Progenitor cell of endocrine pancreas (in vitro differentiated cells): Measurements from ENCODE around the gene DPP6. TPM values are rescaled to one million over a fixed set of nuclear protein-coding genes. Genes with fewer than 3 reads are reported as not detected.
A peak's percentile ranks its signal among the peaks of the same experiment; 100 is the strongest.
"Not testable (repeated sequence)": the region's sequence is repeated elsewhere in the genome, so short reads cannot be mapped to it uniquely, and the experiment has no call there.

ENCODE experiments used
- DNase-seq: peaks from one replicate; pipeline ENCODE4 v3.0.0; 2021; ENCODE audit warnings: low spot score; ENCODE audit not compliant: unreplicated experiment
- H3K27ac Mint-ChIP-seq: 2 replicates; pipeline ENCODE4 v1.8.0; 2021; ENCODE audit warnings: mild to moderate bottlenecking, moderate library complexity, mixed read lengths
- H3K27me3 Mint-ChIP-seq: 2 replicates; pipeline ENCODE4 v1.8.0; 2021; ENCODE audit warnings: mixed read lengths
- H3K36me3 Mint-ChIP-seq: 2 replicates; pipeline ENCODE4 v1.8.0; 2022; ENCODE audit warnings: mixed read lengths; ENCODE audit not compliant: insufficient read depth
- H3K4me1 Mint-ChIP-seq: 2 replicates; pipeline ENCODE4 v1.8.0; 2021; ENCODE audit warnings: low read depth, mixed read lengths
- H3K4me3 Mint-ChIP-seq: 2 replicates; pipeline ENCODE4 v1.8.0; 2021; ENCODE audit warnings: low read depth, mild to moderate bottlenecking, moderate library complexity, mixed read lengths
- H3K9me3 Mint-ChIP-seq: 2 replicates; pipeline ENCODE4 v1.8.0; 2021; ENCODE audit warnings: low read depth, mixed read lengths
- total RNA-seq: library from RNA; stranded (reverse); gene quantifications from 2 replicates; pipeline ENCODE4 v1.2.1, GENCODE V29; 2021
- TF ChIP-seq, protein P1 (sequence below): fragments of 200-600 bp; sonication (generic); IDR thresholded peaks from one replicate; pipeline ENCODE4 v1.5.0; 2021; ENCODE audit warnings: antibody characterized with exemption, mild to moderate bottlenecking; ENCODE audit not compliant: unreplicated experiment

Gene DPP6
- total RNA-seq, 1 donor from 2014 or later = 13.4 TPM

- not testable (repeated sequence) for H3K9me3 Mint-ChIP-seq, H3K27ac Mint-ChIP-seq, DNase-seq
Measured at GRCh38 chr7:154087037-154087725, 35.0 kb downstream of the DPP6 start.

DNA sequence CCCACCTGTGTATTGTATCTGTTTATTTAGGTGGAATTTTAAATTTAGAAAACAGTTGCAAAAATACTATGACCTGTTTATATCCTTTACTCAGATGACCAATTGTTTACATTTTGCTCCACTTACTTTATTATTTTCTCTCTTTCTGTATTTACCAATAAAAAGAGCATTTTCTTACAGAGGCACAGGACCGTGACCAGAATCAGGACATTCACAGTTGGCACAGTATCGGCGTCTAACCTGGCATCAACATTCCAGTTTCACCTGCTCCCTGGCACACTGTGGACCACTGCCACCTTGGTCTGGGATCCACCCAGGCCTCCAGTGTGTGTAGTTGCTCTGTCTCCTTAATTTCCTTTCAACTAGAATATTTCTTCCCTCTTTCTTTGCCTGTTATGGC lies 39.9 kb downstream of the DPP6 start:
- DNase-seq, H3K9me3 Mint-ChIP-seq, H3K4me1 Mint-ChIP-seq, H3K27ac Mint-ChIP-seq, H3K27me3 Mint-ChIP-seq, H3K36me3 Mint-ChIP-seq, H3K4me3 Mint-ChIP-seq: not testable (repeated sequence)

More at GRCh38 chr7:154087037-154087725, 35.0 kb downstream of the DPP6 start:
- H3K4me1 Mint-ChIP-seq, H3K4me3 Mint-ChIP-seq, H3K27me3 Mint-ChIP-seq, H3K36me3 Mint-ChIP-seq: not testable (repeated sequence)

GRCh38 chr7:154095201-154095600 lies 43.0 kb downstream of the DPP6 start:
- H3K27me3 Mint-ChIP-seq, H3K4me1 Mint-ChIP-seq, H3K4me3 Mint-ChIP-seq, H3K36me3 Mint-ChIP-seq, DNase-seq, H3K9me3 Mint-ChIP-seq, H3K27ac Mint-ChIP-seq: not testable (repeated sequence)
- TF ChIP-seq, protein P1, sequence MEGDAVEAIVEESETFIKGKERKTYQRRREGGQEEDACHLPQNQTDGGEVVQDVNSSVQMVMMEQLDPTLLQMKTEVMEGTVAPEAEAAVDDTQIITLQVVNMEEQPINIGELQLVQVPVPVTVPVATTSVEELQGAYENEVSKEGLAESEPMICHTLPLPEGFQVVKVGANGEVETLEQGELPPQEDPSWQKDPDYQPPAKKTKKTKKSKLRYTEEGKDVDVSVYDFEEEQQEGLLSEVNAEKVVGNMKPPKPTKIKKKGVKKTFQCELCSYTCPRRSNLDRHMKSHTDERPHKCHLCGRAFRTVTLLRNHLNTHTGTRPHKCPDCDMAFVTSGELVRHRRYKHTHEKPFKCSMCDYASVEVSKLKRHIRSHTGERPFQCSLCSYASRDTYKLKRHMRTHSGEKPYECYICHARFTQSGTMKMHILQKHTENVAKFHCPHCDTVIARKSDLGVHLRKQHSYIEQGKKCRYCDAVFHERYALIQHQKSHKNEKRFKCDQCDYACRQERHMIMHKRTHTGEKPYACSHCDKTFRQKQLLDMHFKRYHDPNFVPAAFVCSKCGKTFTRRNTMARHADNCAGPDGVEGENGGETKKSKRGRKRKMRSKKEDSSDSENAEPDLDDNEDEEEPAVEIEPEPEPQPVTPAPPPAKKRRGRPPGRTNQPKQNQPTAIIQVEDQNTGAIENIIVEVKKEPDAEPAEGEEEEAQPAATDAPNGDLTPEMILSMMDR = peak; percentile 10

- H3K4me3 Mint-ChIP-seq, DNase-seq, H3K9me3 Mint-ChIP-seq, H3K27me3 Mint-ChIP-seq, H3K36me3 Mint-ChIP-seq, H3K27ac Mint-ChIP-seq, H3K4me1 Mint-ChIP-seq: not testable (repeated sequence)
Measured at GRCh38 chr7:154105063-154105462, 52.9 kb downstream of the DPP6 start.

GRCh38 chr7:154109615-154110014 lies 57.4 kb downstream of the DPP6 start:
- H3K27ac Mint-ChIP-seq, DNase-seq, H3K4me1 Mint-ChIP-seq, H3K9me3 Mint-ChIP-seq, H3K36me3 Mint-ChIP-seq, H3K4me3 Mint-ChIP-seq, H3K27me3 Mint-ChIP-seq: not testable (repeated sequence)

GRCh38 chr7:154113732-154114351 lies 61.6 kb downstream of the DPP6 start:
- H3K4me1 Mint-ChIP-seq, H3K4me3 Mint-ChIP-seq, H3K36me3 Mint-ChIP-seq, DNase-seq, H3K27me3 Mint-ChIP-seq, H3K9me3 Mint-ChIP-seq, H3K27ac Mint-ChIP-seq: not testable (repeated sequence)

DNA sequence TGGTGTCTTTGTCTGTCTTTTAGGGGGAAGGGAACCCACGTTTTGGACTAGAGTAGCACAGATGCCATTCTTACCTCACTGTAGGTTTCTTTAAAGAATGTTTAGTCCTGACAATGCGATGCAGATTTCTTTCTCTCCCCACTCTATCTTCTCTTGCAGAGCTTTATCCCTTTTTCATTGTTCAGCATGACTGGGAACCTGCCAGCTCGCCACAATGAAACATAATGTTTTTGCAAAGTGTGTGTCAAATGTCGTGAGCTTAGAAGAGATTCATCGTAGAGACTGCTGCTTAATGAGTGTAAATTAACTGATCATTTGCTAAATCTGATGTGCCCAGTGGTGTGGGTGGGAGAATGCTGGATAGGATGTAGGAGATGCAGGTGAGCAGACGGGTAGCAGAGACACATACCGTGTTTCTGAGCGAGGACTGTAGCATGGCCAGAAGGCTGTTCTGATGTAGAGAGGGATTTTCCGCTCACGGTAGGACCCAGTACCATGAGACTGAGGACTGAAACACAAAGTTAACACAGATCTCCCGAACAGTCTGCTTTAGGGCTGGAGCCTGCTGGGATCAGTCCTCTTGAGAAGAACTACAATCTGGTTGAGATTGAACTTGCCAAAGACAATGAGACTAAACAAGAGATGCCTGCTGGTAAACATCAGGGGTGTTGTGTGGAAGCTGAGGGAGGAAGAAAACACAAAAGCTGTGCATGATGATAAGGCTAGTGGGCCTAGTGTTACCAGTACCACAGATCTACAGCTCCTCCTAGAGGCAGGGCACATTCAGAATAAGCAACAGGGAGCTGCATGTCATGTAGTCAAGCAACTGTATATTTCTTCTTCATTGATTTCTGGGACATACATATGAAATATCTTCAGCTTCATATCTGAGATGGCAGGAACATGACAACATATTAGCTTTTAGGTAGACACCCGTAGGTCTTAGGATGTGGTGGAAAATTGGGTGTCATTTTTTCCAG lies 65.5 kb downstream of the DPP6 start:
- not testable (repeated sequence) for H3K4me3 Mint-ChIP-seq, DNase-seq, H3K27me3 Mint-ChIP-seq, H3K36me3 Mint-ChIP-seq, H3K4me1 Mint-ChIP-seq, H3K9me3 Mint-ChIP-seq, H3K27ac Mint-ChIP-seq

- not testable (repeated sequence) for H3K4me3 Mint-ChIP-seq, DNase-seq, H3K36me3 Mint-ChIP-seq, H3K27ac Mint-ChIP-seq, H3K9me3 Mint-ChIP-seq, H3K27me3 Mint-ChIP-seq, H3K4me1 Mint-ChIP-seq
Measured at GRCh38 chr7:154120825-154121224, 68.6 kb downstream of the DPP6 start.

DNA sequence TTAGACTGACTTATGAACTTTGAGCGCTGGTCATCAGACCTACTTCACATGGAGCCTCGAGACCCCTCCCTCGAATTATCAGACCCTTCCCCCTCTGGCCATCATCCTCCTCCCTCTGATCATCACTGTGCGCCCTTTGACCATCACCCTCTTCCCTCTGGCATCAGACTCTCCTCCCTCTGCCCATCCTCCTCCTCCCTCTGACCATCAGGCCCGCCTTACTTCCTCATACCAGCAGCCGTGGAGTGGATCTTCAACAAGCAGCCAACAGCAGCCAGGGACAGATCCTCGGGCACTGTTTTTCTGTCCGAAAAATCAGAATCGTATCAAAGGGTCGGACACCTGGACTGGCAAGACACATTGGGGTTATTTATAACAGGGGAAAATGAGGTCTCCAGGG lies 70.5 kb downstream of the DPP6 start:
- not testable (repeated sequence) for H3K27ac Mint-ChIP-seq, H3K36me3 Mint-ChIP-seq, H3K4me1 Mint-ChIP-seq, DNase-seq, H3K27me3 Mint-ChIP-seq, H3K4me3 Mint-ChIP-seq, H3K9me3 Mint-ChIP-seq

DNA sequence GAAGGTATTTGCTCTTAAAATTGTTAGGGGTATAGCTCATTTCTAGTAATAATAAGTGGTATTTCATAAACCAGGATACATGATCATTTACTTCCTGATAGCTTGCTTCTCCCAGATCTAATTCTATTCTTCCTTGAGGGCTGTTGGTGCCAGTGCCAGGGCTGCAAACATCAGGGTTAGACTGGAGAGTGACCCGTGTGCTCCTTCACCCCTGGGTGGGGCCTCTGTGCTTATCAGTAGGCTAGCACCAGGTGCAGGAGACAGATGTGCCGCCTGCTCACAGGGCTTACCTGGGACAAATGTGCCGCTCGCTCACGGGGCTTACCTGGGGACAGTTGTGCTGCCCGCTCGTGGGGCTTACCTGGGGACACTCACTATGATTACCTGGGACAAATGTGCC lies 71.2 kb downstream of the DPP6 start:
- H3K4me1 Mint-ChIP-seq, H3K36me3 Mint-ChIP-seq, DNase-seq, H3K27me3 Mint-ChIP-seq, H3K4me3 Mint-ChIP-seq, H3K27ac Mint-ChIP-seq, H3K9me3 Mint-ChIP-seq: not testable (repeated sequence)

DNA sequence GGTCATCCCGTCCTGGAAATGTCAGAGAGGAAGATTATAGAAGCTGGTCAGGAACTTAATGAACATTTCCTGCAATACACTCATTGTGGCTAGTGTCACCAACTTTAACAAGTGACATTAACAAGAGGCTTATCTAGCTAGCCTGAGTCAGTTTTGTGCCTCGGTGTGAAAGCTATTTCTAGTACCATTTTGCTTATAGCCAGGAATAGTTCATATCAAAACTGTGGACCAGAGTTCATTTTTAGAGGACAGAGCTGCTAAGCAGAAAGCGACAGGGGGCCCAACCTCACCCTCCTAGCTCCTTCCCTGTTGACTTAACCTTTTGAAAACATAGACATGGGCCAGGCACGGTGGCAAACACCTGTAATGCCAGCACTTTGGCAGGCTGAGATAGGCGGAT lies 76.9 kb downstream of the DPP6 start:
- H3K36me3 Mint-ChIP-seq = not testable (repeated sequence)

DNA sequence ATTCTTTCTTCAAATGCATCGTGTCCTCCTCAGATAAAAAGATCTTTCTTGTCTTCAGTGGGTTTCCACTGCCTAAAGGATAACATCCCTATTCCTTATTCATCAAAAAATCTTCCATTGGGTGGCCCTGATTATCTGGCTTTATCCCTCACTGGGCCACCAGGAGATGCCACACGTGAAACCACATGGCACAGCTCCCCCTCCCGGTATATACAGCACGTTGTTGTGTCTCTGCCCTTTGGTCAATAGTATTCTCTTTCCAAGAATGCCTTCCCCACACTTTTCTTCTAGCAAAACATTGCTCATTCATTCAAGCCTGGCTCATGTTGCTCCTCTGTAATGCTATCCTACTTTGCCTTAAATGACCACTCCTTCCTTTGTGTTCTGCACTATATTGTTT lies 80.4 kb downstream of the DPP6 start:
- not testable (repeated sequence) for H3K9me3 Mint-ChIP-seq, H3K27me3 Mint-ChIP-seq

More for the DNA sequence above, 76.9 kb downstream of the DPP6 start:
- not testable (repeated sequence) for H3K4me3 Mint-ChIP-seq, DNase-seq, H3K4me1 Mint-ChIP-seq, H3K9me3 Mint-ChIP-seq, H3K27ac Mint-ChIP-seq, H3K27me3 Mint-ChIP-seq

More for the DNA sequence above, 80.4 kb downstream of the DPP6 start:
- not testable (repeated sequence) for H3K4me3 Mint-ChIP-seq, DNase-seq, H3K4me1 Mint-ChIP-seq, H3K27ac Mint-ChIP-seq, H3K36me3 Mint-ChIP-seq
